ENCODE measurements around the gene DENND1A. TPM values are rescaled to one million over a fixed set of nuclear protein-coding genes. Genes with fewer than 3 reads are reported as not detected.

Gene DENND1A
- total RNA-seq, 2 donors from 2014 or later: 17.8 to 36.6 TPM

DNA sequence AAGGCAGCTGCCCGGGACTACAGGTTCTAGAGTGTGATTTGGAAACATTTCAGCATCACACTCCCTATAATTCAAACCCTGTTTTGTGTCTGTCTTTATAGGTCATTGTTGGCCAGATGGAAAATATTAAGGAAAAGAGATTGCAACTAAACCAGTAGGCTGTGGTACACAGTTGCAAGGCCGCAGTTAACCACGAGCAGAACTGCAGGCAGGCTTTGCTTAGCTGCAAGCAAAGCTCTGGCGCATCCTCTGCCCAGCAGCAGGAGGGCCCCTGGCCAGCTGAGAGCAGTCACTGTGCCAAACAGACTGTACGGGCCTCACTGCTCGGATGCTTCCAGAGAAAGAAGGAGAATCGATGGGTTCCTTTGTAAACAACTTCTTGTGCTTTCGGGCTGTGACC is 204.5 kb downstream of the DENND1A start:
- Histone ChIP-seq H3K27me3 (replicated peaks; ENCODE audit: insufficient read depth) (no peaks in the 10 kb centered on the region), H3K36me3 (no peaks in the 10 kb centered on the region), H3K27ac (no peak overlapping the region), H3K4me1 (ENCODE audit: control insufficient read depth in 1 of 2, low read depth in 2 of 2) (no peaks in the 10 kb centered on the region), H3K4me3 (no peak overlapping the region), H3K9me3 (no peaks in the 10 kb centered on the region)
- no peak for ATAC-seq (ENCODE audit: insufficient number of reproducible peaks, low FRiP score, low read depth)
- no peak for DNase-seq (ENCODE audit: low spot score)
- TF ChIP-seq, protein P1, sequence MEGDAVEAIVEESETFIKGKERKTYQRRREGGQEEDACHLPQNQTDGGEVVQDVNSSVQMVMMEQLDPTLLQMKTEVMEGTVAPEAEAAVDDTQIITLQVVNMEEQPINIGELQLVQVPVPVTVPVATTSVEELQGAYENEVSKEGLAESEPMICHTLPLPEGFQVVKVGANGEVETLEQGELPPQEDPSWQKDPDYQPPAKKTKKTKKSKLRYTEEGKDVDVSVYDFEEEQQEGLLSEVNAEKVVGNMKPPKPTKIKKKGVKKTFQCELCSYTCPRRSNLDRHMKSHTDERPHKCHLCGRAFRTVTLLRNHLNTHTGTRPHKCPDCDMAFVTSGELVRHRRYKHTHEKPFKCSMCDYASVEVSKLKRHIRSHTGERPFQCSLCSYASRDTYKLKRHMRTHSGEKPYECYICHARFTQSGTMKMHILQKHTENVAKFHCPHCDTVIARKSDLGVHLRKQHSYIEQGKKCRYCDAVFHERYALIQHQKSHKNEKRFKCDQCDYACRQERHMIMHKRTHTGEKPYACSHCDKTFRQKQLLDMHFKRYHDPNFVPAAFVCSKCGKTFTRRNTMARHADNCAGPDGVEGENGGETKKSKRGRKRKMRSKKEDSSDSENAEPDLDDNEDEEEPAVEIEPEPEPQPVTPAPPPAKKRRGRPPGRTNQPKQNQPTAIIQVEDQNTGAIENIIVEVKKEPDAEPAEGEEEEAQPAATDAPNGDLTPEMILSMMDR (IDR thresholded peaks at IDR 0.05): no peak

DNA sequence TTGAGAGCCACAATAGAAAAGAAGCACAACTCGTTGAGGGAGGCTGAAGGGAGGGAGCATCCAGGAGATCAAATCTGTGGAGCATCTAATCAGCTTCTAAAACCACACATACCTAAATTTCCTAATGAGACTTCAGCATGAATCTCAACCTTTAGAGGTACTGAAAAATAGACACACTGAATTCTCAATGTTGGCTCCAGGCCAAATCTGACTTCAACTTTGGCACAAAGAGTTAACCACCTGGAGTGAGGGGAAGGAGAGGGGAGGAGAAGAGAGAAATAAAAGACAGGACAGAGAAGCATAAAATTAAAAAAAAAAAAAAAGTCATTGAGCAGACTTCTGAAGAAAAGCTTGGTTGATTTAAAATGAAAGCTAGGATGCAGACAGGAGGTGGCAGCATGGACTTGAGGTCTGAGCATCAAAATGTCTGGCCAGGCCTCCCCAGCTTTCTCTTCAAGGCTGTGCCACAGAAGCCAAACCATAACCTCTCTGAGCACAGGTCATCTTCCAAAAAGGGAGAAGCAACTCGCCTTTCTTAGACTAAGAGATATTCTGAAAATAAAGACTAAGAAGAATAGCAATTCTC is 205.6 kb downstream of the DENND1A start:
- H3K4me1 ChIP-seq (ENCODE audit: control insufficient read depth in 1 of 2, low read depth in 2 of 2): no peaks in the 10 kb centered on the region
- no peaks in the 10 kb centered on the region for H3K36me3 ChIP-seq
- TF ChIP-seq, protein P1 (IDR thresholded peaks at IDR 0.05): no peak
- H3K27ac ChIP-seq: no peak overlapping the region
- H3K9me3 ChIP-seq: no peaks in the 10 kb centered on the region
- H3K4me3 ChIP-seq: no peak overlapping the region
- no peak for ATAC-seq (ENCODE audit: insufficient number of reproducible peaks, low FRiP score, low read depth)
- no peaks in the 10 kb centered on the region for H3K27me3 ChIP-seq (replicated peaks; ENCODE audit: insufficient read depth)
- no peak for DNase-seq (ENCODE audit: low spot score)

DNA sequence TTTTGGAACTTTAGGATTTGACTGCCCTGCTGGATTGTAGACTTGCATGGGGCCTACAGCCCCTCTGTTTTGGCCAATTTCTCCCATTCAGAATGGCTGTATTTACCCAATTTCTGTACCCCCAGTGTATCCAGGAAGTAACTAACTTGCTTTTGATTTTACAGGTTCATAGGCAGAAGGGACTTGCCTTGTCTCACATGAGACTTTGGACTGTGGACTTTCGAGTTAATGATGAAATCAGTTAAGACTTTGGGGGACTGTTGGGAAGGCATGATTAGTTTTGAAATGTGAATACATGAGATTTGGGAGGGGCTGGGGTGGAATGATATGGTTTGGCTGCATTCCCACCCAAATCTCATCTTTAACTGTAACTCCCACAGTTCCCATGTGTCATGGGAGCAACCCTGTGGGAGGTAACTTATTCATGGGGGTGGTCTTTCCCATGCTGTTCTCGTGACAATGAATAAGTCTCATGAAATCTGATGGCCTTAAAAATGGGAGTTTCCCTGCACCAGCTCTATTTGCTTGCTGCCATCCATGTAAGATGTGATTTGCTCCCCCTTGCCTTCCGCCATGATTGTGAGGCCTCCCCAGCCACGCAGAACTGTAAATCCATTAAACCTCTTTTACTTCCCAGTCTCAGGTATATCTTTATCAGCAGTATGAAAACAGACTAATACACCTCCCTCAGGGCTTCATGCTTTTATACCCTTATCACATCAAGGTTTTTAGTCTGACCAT is 206.6 kb downstream of the DENND1A start:
- Histone ChIP-seq H3K4me1 (ENCODE audit: control insufficient read depth in 1 of 2, low read depth in 2 of 2) (no peaks in the 10 kb centered on the region), H3K4me3 (no peak overlapping the region), H3K27me3 (replicated peaks; ENCODE audit: insufficient read depth) (no peaks in the 10 kb centered on the region), H3K9me3 (no peaks in the 10 kb centered on the region), H3K27ac (no peak overlapping the region), H3K36me3 (no peaks in the 10 kb centered on the region)
- TF ChIP-seq, protein P1 (IDR thresholded peaks at IDR 0.05): no peak
- DNase-seq (ENCODE audit: low spot score) (no peak), ATAC-seq (ENCODE audit: insufficient number of reproducible peaks, low FRiP score, low read depth) (no peak)

DNA sequence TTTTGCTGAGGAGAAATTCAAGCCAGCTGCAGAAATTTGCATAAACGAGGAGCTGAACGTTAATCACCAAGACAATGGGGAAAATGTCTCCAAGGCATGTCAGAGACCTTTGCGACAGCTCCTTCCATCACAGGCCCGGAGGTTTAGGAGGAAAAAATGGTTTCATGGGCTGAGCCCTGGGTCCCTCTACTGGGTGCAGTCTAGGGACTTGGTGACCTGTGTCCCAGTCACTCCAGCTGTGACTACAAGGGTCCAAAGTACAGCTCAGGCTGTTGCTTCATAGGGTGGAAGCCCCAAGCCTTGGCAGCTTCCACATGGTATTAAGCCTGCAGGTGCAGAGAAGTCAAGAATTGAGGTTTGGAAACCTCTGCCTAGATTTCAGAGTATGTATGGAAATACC is 207.5 kb downstream of the DENND1A start:
- Histone ChIP-seq H3K4me1 (ENCODE audit: control insufficient read depth in 1 of 2, low read depth in 2 of 2) (no peaks in the 10 kb centered on the region), H3K9me3 (no peaks in the 10 kb centered on the region), H3K27me3 (replicated peaks; ENCODE audit: insufficient read depth) (no peaks in the 10 kb centered on the region), H3K4me3 (no peak overlapping the region), H3K27ac (no peak overlapping the region), H3K36me3 (no peaks in the 10 kb centered on the region)
- TF ChIP-seq, protein P1 (IDR thresholded peaks at IDR 0.05): no peak
- DNase-seq (ENCODE audit: low spot score) (no peak), ATAC-seq (ENCODE audit: insufficient number of reproducible peaks, low FRiP score, low read depth) (no peak)

DNA sequence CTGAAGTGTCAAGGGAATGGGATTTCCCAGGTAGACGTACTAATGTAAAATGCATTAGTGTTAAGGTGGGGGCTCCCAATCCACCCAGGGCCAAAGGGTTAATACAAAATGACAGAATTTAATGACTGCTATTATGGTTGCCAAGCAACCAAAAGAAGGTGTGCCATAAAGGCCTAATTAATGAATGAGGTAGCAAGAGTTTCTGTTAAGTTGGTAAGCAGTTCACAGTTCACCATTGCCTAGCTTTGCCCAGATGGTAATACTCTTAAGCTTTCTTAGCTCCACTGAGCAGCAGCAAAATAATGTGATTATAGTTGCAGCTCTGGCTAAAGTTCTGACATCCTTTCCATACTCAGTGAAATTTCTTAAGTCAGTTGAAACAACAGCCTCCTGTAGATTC is 211.7 kb downstream of the DENND1A start:
- H3K36me3 ChIP-seq: no peaks in the 10 kb centered on the region
- H3K9me3 ChIP-seq: no peaks in the 10 kb centered on the region
- H3K27me3 ChIP-seq (replicated peaks; ENCODE audit: insufficient read depth): no peaks in the 10 kb centered on the region
- no peak overlapping the region for H3K4me3 ChIP-seq
- TF ChIP-seq, protein P1 (IDR thresholded peaks at IDR 0.05): no peak
- H3K27ac ChIP-seq: no peak overlapping the region
- ATAC-seq (ENCODE audit: insufficient number of reproducible peaks, low FRiP score, low read depth) (no peak), DNase-seq (ENCODE audit: low spot score) (no peak)
- H3K4me1 ChIP-seq (ENCODE audit: control insufficient read depth in 1 of 2, low read depth in 2 of 2): no peaks in the 10 kb centered on the region

All from thoracic aorta (tissue), 2 donors.